GM12878 (cell line): ENCODE data around the gene TRABD2A. TPM values are rescaled to one million over a fixed set of nuclear protein-coding genes. Genes with fewer than 3 reads are reported as not detected.

Source experiments
- ATAC-seq: fragments of 200-7000 bp; cut with Tn5 transposase; 3 replicates; pipeline ENCODE4 v1.9.1; 2020; ENCODE audit warnings: mild to moderate bottlenecking, moderate library complexity
- BruUV-seq: library from RNA; stranded (reverse); fragments of 400-500 nt; replicated peaks from 2 replicates; lab custom pipeline; 2021; lab: Mats Ljungman, UMichigan
- CTCF ChIA-PET: fragments of 300-600 bp; sonication (Branson Sonifier 250); formaldehyde crosslinking; extraction: SDS; loops from one replicate; lab custom pipeline; 2021; ENCODE audit warnings: inconsistent platforms; lab: Yijun Ruan, JAX
- POLR2A ChIA-PET: fragments of 350-600 bp; formaldehyde crosslinking; extraction: SDS; loops from one replicate; lab custom pipeline; 2021; ENCODE audit warnings: inconsistent platforms; lab: Charles Lee
- RAD21 ChIA-PET: fragments of 300-600 bp; sonication (Branson Sonifier 250); formaldehyde crosslinking; loops from one replicate; lab custom pipeline; 2023; ENCODE audit warnings: antibody characterized with exemption; ENCODE audit not compliant: unreplicated experiment; lab: Charles Lee
- SMC1A ChIA-PET: fragments of 300-600 bp; sonication (Branson Sonifier 250); formaldehyde crosslinking; loops from one replicate; lab custom pipeline; 2023; ENCODE audit not compliant: unreplicated experiment, uncharacterized antibody; lab: Charles Lee
- DNase-seq: peaks from one replicate; pipeline ENCODE4 v3.0.0-alpha.2; 2011; ENCODE audit warnings: low read depth, low spot score
- FAIRE-seq: peaks from 3 replicates; lab custom pipeline; 2011; peaks lifted over from hg19 to GRCh38; lab: Jason Lieb, UNC
- H2AFZ ChIP-seq: 2 replicates; pipeline ENCODE4 v1.6.0; 2011; ENCODE audit warnings: low read depth, low read length, control low read depth; ENCODE audit not compliant: control insufficient read depth
- H3K27ac ChIP-seq: 2 replicates; pipeline ENCODE4 v1.5.1; 2011; ENCODE audit warnings: control low read depth; ENCODE audit not compliant: control insufficient read depth, insufficient read depth
- H3K27me3 ChIP-seq, 2 experiments: replicated peaks in 1 of 2; 2 replicates each; pipeline versions ENCODE4 v1.6.0 to v1.6.1; 2011; ENCODE audit warnings: low read length in 1 of 2; ENCODE audit not compliant: control insufficient read depth in 2 of 2, insufficient read depth in 2 of 2
- H3K36me3 ChIP-seq, 2 experiments: 2 replicates each; pipeline ENCODE4 v1.5.1; 2011; ENCODE audit warnings: low read length in 1 of 2; ENCODE audit not compliant: control insufficient read depth in 2 of 2, insufficient read depth in 2 of 2
- H3K4me1 ChIP-seq: 2 replicates; pipeline ENCODE4 v1.6.1; 2011; ENCODE audit warnings: mild to moderate bottlenecking, low read length, moderate library complexity, mixed read lengths; ENCODE audit not compliant: control insufficient read depth, insufficient read depth
- H3K4me2 ChIP-seq: 2 replicates; pipeline ENCODE4 v1.6.0; 2011; ENCODE audit warnings: control low read depth; ENCODE audit not compliant: control insufficient read depth, insufficient read depth
- H3K4me3 ChIP-seq: fragments of 200-600 bp; sonication (generic); 2 replicates; pipeline ENCODE4 v1.5.1; 2016
- H3K79me2 ChIP-seq: 2 replicates; pipeline ENCODE4 v1.6.0; 2011; ENCODE audit warnings: low read length; ENCODE audit not compliant: control insufficient read depth, insufficient read depth
- H3K9ac ChIP-seq: 2 replicates; pipeline ENCODE4 v1.8.0; 2011; ENCODE audit warnings: low read length, control low read depth, mixed read lengths; ENCODE audit not compliant: control insufficient read depth, insufficient read depth
- H3K9me3 ChIP-seq: replicated peaks from 3 replicates; pipeline ENCODE4 v1.5.1; 2011; ENCODE audit warnings: mild to moderate bottlenecking, low read length; ENCODE audit not compliant: control insufficient read depth, insufficient read depth
- H4K20me1 ChIP-seq: 2 replicates; pipeline ENCODE4 v1.6.0; 2011; ENCODE audit not compliant: control insufficient read depth, insufficient read depth
- HDGF ChIP-seq: fragments of 450-650 bp; IDR thresholded peaks from 2 replicates; pipeline ENCODE4 v1.6.1; 2016; ENCODE audit warnings: antibody characterized with exemption
- SREBF2 ChIP-seq: IDR thresholded peaks from 2 replicates; pipeline ENCODE4 v1.6.1; 2012; ENCODE audit warnings: mild to moderate bottlenecking, low read length
- TCF12 ChIP-seq: IDR thresholded peaks from 2 replicates; pipeline ENCODE4 v1.6.1; 2011; ENCODE audit warnings: low read depth, mild to moderate bottlenecking, low read length
- ZBTB11 ChIP-seq: fragments of 450-650 bp; formaldehyde crosslinking; IDR thresholded peaks from 2 replicates; pipeline ENCODE4 v1.5.0; 2022; ENCODE audit warnings: mild to moderate bottlenecking, missing genetic modification characterization
- ZBTB40 ChIP-seq: fragments of 450-650 bp; IDR thresholded peaks from 2 replicates; pipeline ENCODE4 v1.6.1; 2016; ENCODE audit warnings: mild to moderate bottlenecking, moderate library complexity, borderline replicate concordance
- WGBS: methylation state at CpG from one replicate; pipeline ENCODE4 v1.1.6; 2016; ENCODE audit warnings: low lambda C conversion rate; ENCODE audit not compliant: insufficient replicate concordance, insufficient coverage; ENCODE audit errors: missing lambda C conversion rate; 5-methylcytosine and 5-hydroxymethylcytosine counted together
- in situ Hi-C: fragments of 300-500 bp; cut with MboI; formaldehyde crosslinking; loops from 9 replicates; pipeline ENCODE4 v1.14.3; 2018; ENCODE audit warnings: mixed read lengths
- intact Hi-C: fragments of 100-400 bp; cut with micrococcal nuclease; formaldehyde crosslinking; loops from one replicate; pipeline ENCODE4 v1.14.2; 2022; ENCODE audit not compliant: unreplicated experiment
- polyA plus RNA-seq, 11 experiments: library from polyadenylated mRNA; depleted of rRNA in 4 of 11; unstranded in 6 of 11; stranded (reverse) in 5 of 11; fragments of >200 nt; fragmentation: Nextera tagmentation in 4 of 11; fragmentation: Illumina TruSeq in 1 of 11; extraction: Ambion mirVana in 4 of 11; extraction: Trizol in 1 of 11; gene quantifications; 1 replicate in 1 of 11; 2 replicates in 10 of 11; pipeline versions ENCODE4 v1.2.1 to v1.2.3, GENCODE V29; 2011 to 2016; ENCODE audit warnings: inconsistent platforms in 2 of 11, missing spikeins in 2 of 11, low read depth in 1 of 11
- total RNA-seq, 4 experiments: library from RNA; depleted of rRNA in 3 of 4; stranded (reverse); fragments of >200 nt in 3 of 4; fragmentation: Illumina TruSeq in 1 of 4; extraction: Trizol in 1 of 4; gene quantifications; 2 replicates each; pipeline versions ENCODE4 v1.2.1 to v1.2.3, GENCODE V29; 2013 to 2021

The TRABD2A gene
- total and polyA plus RNA-seq, 10 of the 15 experiments (the other 5 are each of a cell fraction or from before 2014, with no cell fraction given), result 1.4 to 7.6 (median 4.1) TPM

GRCh38 chr2:84911135-84911678, 30.3 kb upstream of the TRABD2A start:
- in situ Hi-C loops (no loop called here), intact Hi-C loops (no loop called here)
- Histone ChIP-seq H3K4me2 (no peak overlapping the region), H3K9me3 (no peaks in the 10 kb centered on the region; the same call in 2 of the 3 replicates), H3K36me3 (no peaks in the 10 kb centered on the region), H3K9ac (no peak overlapping the region), H3K4me1 (peaks cover 20% of the 10 kb centered on the region), H3K79me2 (peaks cover 12% of the 10 kb centered on the region), H2AFZ (no peak overlapping the region), H3K4me3 (no peak overlapping the region), H3K27me3 (no peaks in the 10 kb centered on the region), H3K27ac (no peak overlapping the region), H4K20me1 (no peaks in the 10 kb centered on the region)
- TF ChIP-seq TCF12, result no peak
- no TSS peak for BruUV-seq
- no peak for DNase-seq
- SMC1A ChIA-PET, result interaction anchor here (1.6 kb wide), 1 partner anchor 9 kb away, joined by 4 read pairs; no protein-coding TSS in a partner anchor
- FAIRE-seq, result no peak
- POLR2A ChIA-PET, result no interaction called here
- no peak for ATAC-seq
- WGBS, result 98% methylated on average over 5 of the region's 5 CpGs
- CTCF ChIA-PET, result interaction anchor here (1.0 kb wide), 1 partner anchor 36 kb away, joined by 4 read pairs; no protein-coding TSS in a partner anchor
- RAD21 ChIA-PET, result no interaction called here

GRCh38 chr2:84908948-84909713, 28.2 kb upstream of the TRABD2A start:
- ChIA-PET CTCF (interaction anchor here (1.0 to 3.4 kb wide), 3 partner anchors 8 to 17 kb away, joined by 5 to 37 read pairs (median 26); no protein-coding TSS in a partner anchor), SMC1A (interaction anchor here (1.1 to 6.0 kb wide), 4 partner anchors 9 to 16 kb away, joined by 3 to 52 read pairs (median 28); no protein-coding TSS in a partner anchor), RAD21 (interaction anchor here (0.8 to 3.6 kb wide), 3 partner anchors 11 to 21 kb away, joined by 3 to 28 read pairs (median 5); no protein-coding TSS in a partner anchor), POLR2A (interaction anchor here (3.4 to 5.2 kb wide), 2 partner anchors 11 to 20 kb away, joined by 22 to 71 read pairs; no protein-coding TSS in a partner anchor)
- no peak for ATAC-seq
- peak; percentile 41 for FAIRE-seq
- Histone ChIP-seq H4K20me1 (no peaks in the 10 kb centered on the region), H3K27ac (no peak overlapping the region; the same call in 1 of the 2 replicates), H3K9ac (no peak overlapping the region), H3K4me3 (no peak overlapping the region), H3K36me3 (no peaks in the 10 kb centered on the region), H3K4me1 (peaks cover 20% of the 10 kb centered on the region), H3K9me3 (no peaks in the 10 kb centered on the region; the same call in 2 of the 3 replicates), H3K4me2 (0 out of 2 replicates have a peak overlapping the region, but pooled peaks have one; percentile 62), H2AFZ (no peak overlapping the region), H3K27me3 (no peaks in the 10 kb centered on the region), H3K79me2 (peaks cover 20% of the 10 kb centered on the region)
- no peak for DNase-seq
- in situ Hi-C loops, result no loop called here
- intact Hi-C loops, result no loop called here
- BruUV-seq, result no TSS peak
- 71% methylated on average over 2 of the region's 2 CpGs for WGBS
- no peak; the same call in 1 of the 2 replicates for TF ChIP-seq HDGF
- TF ChIP-seq SREBF2, result no peak
- TF ChIP-seq ZBTB11 (CRISPR knock-in tag), result no peak
- no peak for TF ChIP-seq ZBTB40
